Cardiac muscle cell (in vitro differentiated cells and primary cell): ENCODE data around the gene DHRSX. TPM values are rescaled to one million over a fixed set of nuclear protein-coding genes. Genes with fewer than 3 reads are reported as not detected.

Experiments
- DNase-seq, 2 donors: peaks; one replicate each; pipeline versions ENCODE4 v3.0.0 to v3.0.0-alpha.2; 2010 to 2017; ENCODE audit warnings: low read depth in 1 of 2, low spot score in 1 of 2
- H3K27ac ChIP-seq: fragments of 200-600 bp; sonication (generic); 2 replicates; pipeline ENCODE4 v1.5.1; 2016
- H3K27me3 ChIP-seq: fragments of 200-600 bp; sonication (generic); 2 replicates; pipeline ENCODE4 v1.6.0; 2016; ENCODE audit warnings: control low read depth
- H3K36me3 ChIP-seq: fragments of 200-600 bp; sonication (generic); 2 replicates; pipeline ENCODE4 v1.5.1; 2016; ENCODE audit warnings: control low read depth
- H3K4me1 ChIP-seq: fragments of 200-600 bp; sonication (generic); 2 replicates; pipeline ENCODE4 v1.8.1; 2017; ENCODE audit warnings: low read depth, mild to moderate bottlenecking, mixed run types
- H3K4me3 ChIP-seq: fragments of 200-600 bp; sonication (generic); 2 replicates; pipeline ENCODE4 v1.5.1; 2016; ENCODE audit warnings: mild to moderate bottlenecking
- H3K9me3 ChIP-seq: fragments of 200-600 bp; sonication (generic); 2 replicates; pipeline ENCODE4 v1.5.1; 2017; ENCODE audit warnings: low read depth, mild to moderate bottlenecking, control low read depth
- CTCF ChIP-seq: IDR thresholded peaks from 2 replicates; pipeline ENCODE4 v1.5.1; 2012; ENCODE audit warnings: low read depth, mild to moderate bottlenecking, low read length
- polyA plus RNA-seq: library from polyadenylated mRNA; unstranded; fragments of >200 nt; fragmentation: Nextera tagmentation; extraction: Ambion mirVana; gene quantifications from 2 replicates; pipeline ENCODE4 v1.2.1, GENCODE V29; 2016
- total RNA-seq: library from RNA; depleted of rRNA; stranded (reverse); fragments of >200 nt; gene quantifications from 2 replicates; pipeline ENCODE4 v1.2.3, GENCODE V29; 2016

The DHRSX gene
- total and polyA plus RNA-seq, 2 experiments from 2014 or later, result 20.4 to 33.4 TPM

GRCh38 chrX:2516623-2517022 lies 15.8 kb upstream of the DHRSX start:
- no peak for DNase-seq
- no peaks in the 10 kb centered on the region for H3K4me1 ChIP-seq
- no peak overlapping the region for H3K27ac ChIP-seq
- no peaks in the 10 kb centered on the region for H3K36me3 ChIP-seq
- no peaks in the 10 kb centered on the region for H3K27me3 ChIP-seq
- no peaks in the 10 kb centered on the region for H3K9me3 ChIP-seq
- no peak for TF ChIP-seq CTCF
- H3K4me3 ChIP-seq, result no peak overlapping the region

GRCh38 chrX:2514131-2514530 lies 13.4 kb upstream of the DHRSX start:
- Histone ChIP-seq H3K27me3 (no peaks in the 10 kb centered on the region), H3K4me3 (no peak overlapping the region), H3K27ac (no peak overlapping the region), H3K4me1 (no peaks in the 10 kb centered on the region), H3K9me3 (no peaks in the 10 kb centered on the region), H3K36me3 (no peaks in the 10 kb centered on the region)
- no peak for TF ChIP-seq CTCF
- DNase-seq, result no peak

- Histone ChIP-seq H3K4me1 (no peaks in the 10 kb centered on the region), H3K4me3 (no peak overlapping the region), H3K9me3 (no peaks in the 10 kb centered on the region), H3K27me3 (no peaks in the 10 kb centered on the region), H3K27ac (no peak overlapping the region), H3K36me3 (no peaks in the 10 kb centered on the region)
- TF ChIP-seq CTCF, result no peak
- no peak for DNase-seq
These were observed 12.4 kb upstream of the DHRSX start for GRCh38 chrX:2513121-2513664.

- no peaks in the 10 kb centered on the region for H3K27me3 ChIP-seq
- H3K36me3 ChIP-seq, result no peaks in the 10 kb centered on the region
- no peak overlapping the region for H3K27ac ChIP-seq
- DNase-seq, result no peak
- H3K4me1 ChIP-seq, result no peaks in the 10 kb centered on the region
- H3K4me3 ChIP-seq, result no peak overlapping the region
- TF ChIP-seq CTCF, result no peak
- H3K9me3 ChIP-seq, result no peaks in the 10 kb centered on the region
These were observed 11.7 kb upstream of the DHRSX start for GRCh38 chrX:2512501-2512900.

- no peak overlapping the region for H3K27ac ChIP-seq
- no peak for TF ChIP-seq CTCF
- no peaks in the 10 kb centered on the region for H3K4me1 ChIP-seq
- no peak for DNase-seq
- H3K4me3 ChIP-seq, result no peak overlapping the region
- no peaks in the 10 kb centered on the region for H3K36me3 ChIP-seq
- H3K9me3 ChIP-seq, result no peaks in the 10 kb centered on the region
- H3K27me3 ChIP-seq, result no peaks in the 10 kb centered on the region
These were observed 10.6 kb upstream of the DHRSX start for GRCh38 chrX:2511326-2511725.
